Measurements from ENCODE around the gene BORCS6.

GRCh38 chr17:8192070-8192815, 2.3 kb upstream of the BORCS6 start:
- TF ChIP-seq CTCF (IDR thresholded peaks at IDR 0.05) (no peak), POLR2A (IDR thresholded peaks at IDR 0.05) (peak in 3 of 4 donors; percentile 29 to 81 (median 60))

Measured in esophagus squamous epithelium (tissue), 4 donors.